Urinary bladder (tissue), 4 donors: ENCODE data around the gene NOG. TPM values are rescaled to one million over a fixed set of nuclear protein-coding genes. Genes with fewer than 3 reads are reported as not detected.

ENCODE experiments used
- DNase-seq: peaks from one replicate; pipeline ENCODE4 v3.0.0-alpha.2; 2015; ENCODE audit errors: extremely low spot score
- H3K27ac ChIP-seq: one replicate; pipeline ENCODE4 v1.5.1; 2013; ENCODE audit warnings: low read depth, mild to moderate bottlenecking, moderate library complexity
- H3K36me3 ChIP-seq: one replicate; pipeline ENCODE4 v1.6.1; 2013; ENCODE audit warnings: mild to moderate bottlenecking, moderate library complexity; ENCODE audit not compliant: insufficient read depth
- H3K4me1 ChIP-seq: one replicate; pipeline ENCODE4 v1.6.1; 2013; ENCODE audit warnings: mild to moderate bottlenecking, moderate library complexity; ENCODE audit not compliant: insufficient read depth
- H3K4me3 ChIP-seq: one replicate; pipeline ENCODE4 v1.5.1; 2013; ENCODE audit warnings: low read depth, low read length
- WGBS: extraction: QIAGEN DNeasy Blood & Tissue Kit; methylation state at CpG from one replicate; pipeline ENCODE4 v1.1.7; 2013; 5-methylcytosine and 5-hydroxymethylcytosine counted together
- polyA plus RNA-seq: library from polyadenylated mRNA; stranded (reverse); fragments of 200-250 nt; gene quantifications from one replicate; pipeline ENCODE4 v1.2.3, GENCODE V29; 2013
- total RNA-seq: library from RNA; depleted of rRNA; stranded (reverse); fragments of >200 nt; gene quantifications from one replicate; pipeline ENCODE4 v1.2.3, GENCODE V29; 2014
- donor health status: healthy with polysubstance abuse.
- donor health status: healthy.

The NOG gene
- total and polyA plus RNA-seq, 2 donors = 1.5 to 1.9 TPM

DNA sequence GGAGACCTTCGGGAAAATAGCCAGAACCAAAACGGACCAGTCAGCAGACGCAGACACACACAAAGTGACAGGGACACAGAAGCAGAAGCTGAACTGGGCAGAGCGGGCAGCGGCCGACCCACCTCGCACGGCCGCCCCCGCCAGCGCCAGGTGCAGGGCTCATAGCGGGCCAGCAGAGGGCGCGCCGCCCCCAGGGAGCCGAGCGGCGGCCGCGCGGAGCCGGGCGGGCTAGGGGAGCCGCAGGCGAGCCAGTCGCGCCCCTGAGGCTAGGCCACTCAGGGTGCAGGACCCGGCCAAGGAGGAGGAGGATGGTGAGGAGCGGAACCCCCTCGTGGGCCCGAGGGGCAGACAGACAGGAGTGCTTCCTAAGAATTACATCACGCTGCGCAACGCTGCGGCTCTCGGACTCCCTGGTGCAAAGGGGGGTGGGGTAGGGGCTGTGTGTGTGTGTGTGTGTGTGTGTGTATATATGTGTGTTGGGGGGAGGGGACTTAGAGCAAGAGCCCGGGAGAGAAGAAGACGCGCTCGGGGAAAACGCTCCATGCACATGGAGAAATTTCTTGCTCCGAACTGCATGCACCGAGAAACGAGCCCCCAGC, 913 bp upstream of the NOG start:
- H3K27ac ChIP-seq = no peak overlapping the region
- H3K4me3 ChIP-seq = peak overlapping the region; percentile 45
- no peaks in the 10 kb centered on the region for H3K36me3 ChIP-seq
- WGBS = under 1% methylated on average over 44 of the region's 44 CpGs
- no peak for DNase-seq
- no peaks in the 10 kb centered on the region for H3K4me1 ChIP-seq

DNA sequence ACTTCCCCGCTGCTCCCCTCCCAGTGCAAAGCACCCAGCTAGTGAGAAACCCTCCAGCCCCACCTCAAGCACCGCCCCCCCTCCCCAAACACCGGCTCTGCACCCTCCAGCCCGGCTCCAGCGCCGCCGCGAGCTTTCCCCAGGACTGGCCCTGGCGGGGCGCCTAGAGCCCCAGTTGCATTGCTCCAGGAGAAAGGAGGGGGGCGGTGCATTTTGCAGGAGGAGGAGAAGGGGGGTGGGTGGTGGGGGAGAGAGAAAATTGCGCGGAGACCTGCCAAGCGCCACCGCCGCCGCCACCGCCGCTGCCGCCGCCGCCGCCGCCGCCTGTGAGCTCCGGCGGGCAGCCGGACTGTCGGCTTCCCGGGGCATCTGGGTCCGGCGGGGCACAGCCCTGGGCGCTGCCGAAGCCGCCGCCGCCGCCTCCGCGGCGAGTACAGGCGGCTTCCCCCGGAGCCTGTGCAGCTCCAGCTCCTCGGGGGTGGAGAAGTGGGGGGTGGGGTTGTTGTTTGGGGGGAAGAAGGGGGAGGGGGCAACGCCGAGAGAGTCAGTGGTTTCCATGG, 333 bp upstream of the NOG start:
- H3K4me1 ChIP-seq = no peaks in the 10 kb centered on the region
- peak overlapping the region; percentile 45 for H3K4me3 ChIP-seq
- H3K36me3 ChIP-seq = no peaks in the 10 kb centered on the region
- 0% methylated on average over 45 of the region's 46 CpGs for WGBS
- H3K27ac ChIP-seq = no peak overlapping the region
- no peak for DNase-seq

GRCh38 chr17:56594320-56595107, 1.0 kb downstream of the NOG start:
- whole genome bisulfite sequencing = 1% methylated on average over 61 of the region's 61 CpGs
- H3K27ac ChIP-seq = peak overlapping the region; percentile 58
- DNase-seq = no peak
- peak overlapping the region; percentile 45 for H3K4me3 ChIP-seq
- H3K4me1 ChIP-seq = no peaks in the 10 kb centered on the region
- no peaks in the 10 kb centered on the region for H3K36me3 ChIP-seq

GRCh38 chr17:56595108-56595418, 1.6 kb downstream of the NOG start:
- 5% methylated on average over 7 of the region's 7 CpGs for WGBS
- Histone ChIP-seq H3K36me3 (no peaks in the 10 kb centered on the region), H3K4me1 (no peaks in the 10 kb centered on the region), H3K4me3 (peak overlapping the region; percentile 45), H3K27ac (no peak overlapping the region)
- DNase-seq = no peak

GRCh38 chr17:56595831-56596690, 2.6 kb downstream of the NOG start:
- peak overlapping the region; percentile 46 for H3K4me3 ChIP-seq
- no peaks in the 10 kb centered on the region for H3K4me1 ChIP-seq
- no peak for DNase-seq
- WGBS = 2% methylated on average over 43 of the region's 43 CpGs
- peak overlapping the region; percentile 2 for H3K27ac ChIP-seq
- no peaks in the 10 kb centered on the region for H3K36me3 ChIP-seq

- no peak for DNase-seq
- peak overlapping the region; percentile 46 for H3K4me3 ChIP-seq
- no peak overlapping the region for H3K27ac ChIP-seq
- H3K36me3 ChIP-seq = no peaks in the 10 kb centered on the region
- 2% methylated on average over 40 of the region's 40 CpGs for WGBS
- H3K4me1 ChIP-seq = no peaks in the 10 kb centered on the region
Observed at GRCh38 chr17:56596691-56597494, 3.4 kb downstream of the NOG start.

GRCh38 chr17:56597495-56597990, 4.0 kb downstream of the NOG start:
- no peak overlapping the region for H3K27ac ChIP-seq
- WGBS = 3% methylated on average over 41 of the region's 41 CpGs
- DNase-seq = no peak
- no peaks in the 10 kb centered on the region for H3K36me3 ChIP-seq
- no peaks in the 10 kb centered on the region for H3K4me1 ChIP-seq
- H3K4me3 ChIP-seq = peak overlapping the region; percentile 46

GRCh38 chr17:56598466-56598865, 5.0 kb downstream of the NOG start:
- WGBS = 71% methylated on average over 5 of the region's 5 CpGs
- no peaks in the 10 kb centered on the region for H3K4me1 ChIP-seq
- DNase-seq = no peak
- H3K36me3 ChIP-seq = no peaks in the 10 kb centered on the region
- no peak overlapping the region for H3K27ac ChIP-seq
- no peak overlapping the region for H3K4me3 ChIP-seq

- Histone ChIP-seq H3K36me3 (no peaks in the 10 kb centered on the region), H3K27ac (no peak overlapping the region), H3K4me1 (no peaks in the 10 kb centered on the region), H3K4me3 (no peak overlapping the region)
- DNase-seq = no peak
- 86% methylated on average over 4 of the region's 4 CpGs for WGBS
Observed at GRCh38 chr17:56599088-56599487, 5.6 kb downstream of the NOG start.

GRCh38 chr17:56599566-56599965, 6.1 kb downstream of the NOG start:
- Histone ChIP-seq H3K27ac (no peak overlapping the region), H3K4me3 (no peak overlapping the region), H3K36me3 (no peaks in the 10 kb centered on the region), H3K4me1 (no peaks in the 10 kb centered on the region)
- 78% methylated on average over 1 of the region's 1 CpG for WGBS
- DNase-seq = no peak

DNA sequence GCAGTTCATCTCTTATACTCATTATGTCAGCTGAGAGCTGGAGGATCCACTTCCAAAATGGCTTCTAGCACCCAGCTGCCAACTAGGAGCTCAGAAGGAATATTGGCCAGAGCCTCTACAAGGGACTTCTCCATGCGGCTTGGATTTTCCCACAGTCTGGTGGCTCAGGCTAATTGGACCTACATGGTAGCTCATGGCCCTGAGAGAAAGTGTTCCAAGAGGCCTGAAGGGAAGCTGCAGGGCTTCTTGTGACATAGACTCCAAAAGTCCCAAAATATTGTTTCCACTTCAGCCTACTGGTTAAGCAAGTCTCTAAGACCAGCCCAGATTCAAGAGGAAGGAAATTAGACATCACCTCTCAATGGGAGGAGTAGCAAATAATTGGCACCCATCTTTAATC, 6.8 kb downstream of the NOG start:
- DNase-seq = no peak
- H3K4me1 ChIP-seq = no peaks in the 10 kb centered on the region
- no peak overlapping the region for H3K27ac ChIP-seq
- 93% methylated on average over 1 of the region's 1 CpG for WGBS
- no peaks in the 10 kb centered on the region for H3K36me3 ChIP-seq
- H3K4me3 ChIP-seq = no peak overlapping the region

- H3K27ac ChIP-seq = no peak overlapping the region
- no peak overlapping the region for H3K4me3 ChIP-seq
- no peaks in the 10 kb centered on the region for H3K4me1 ChIP-seq
- no peak for DNase-seq
- no peaks in the 10 kb centered on the region for H3K36me3 ChIP-seq
- 71% methylated on average over 1 of the region's 1 CpG for WGBS
Observed at GRCh38 chr17:56601591-56601990, 8.1 kb downstream of the NOG start.
